ENCODE measurements around the gene SLC44A3. TPM values are rescaled to one million over a fixed set of nuclear protein-coding genes. Genes with fewer than 3 reads are reported as not detected.

SLC44A3 gene
- polyA plus RNA-seq, 1 donor from 2014 or later, result not detected

- Histone ChIP-seq H3K9me3 (ENCODE audit: low read length) (peaks cover 5% of the 10 kb centered on the region), H3K4me3 (ENCODE audit: low read length) (no peak overlapping the region), H3K27ac (ENCODE audit: low read length) (no peak overlapping the region), H4K20me1 (ENCODE audit: insufficient read depth) (no peaks in the 10 kb centered on the region), H3K36me3 (ENCODE audit: insufficient read depth, low read length) (no peaks in the 10 kb centered on the region), H3F3A (ENCODE audit: insufficient read depth, low read length, poor library complexity, severe bottlenecking) (no peaks in the 10 kb centered on the region), H3K9me2 (ENCODE audit: insufficient read depth, low read length) (no peaks in the 10 kb centered on the region), H2AFZ (ENCODE audit: low read depth, low read length) (no peak overlapping the region), H3K9ac (ENCODE audit: low read length) (no peak overlapping the region), H3K27me3 (ENCODE audit: insufficient read depth, low read depth, low read length) (no peaks in the 10 kb centered on the region), H3K4me2 (ENCODE audit: low read length) (no peak overlapping the region), H3K79me2 (replicated peaks; ENCODE audit: insufficient read depth, low read length) (no peaks in the 10 kb centered on the region)
- TF ChIP-seq TAF1 (IDR thresholded peaks at IDR 0.05; ENCODE audit: low read depth) (no peak), MXI1 (conservative IDR thresholded peaks at IDR 0.05; ENCODE audit: poor library complexity, severe bottlenecking) (no peak), EP300 (conservative IDR thresholded peaks at IDR 0.05; ENCODE audit: poor library complexity, severe bottlenecking) (no peak), POLR2AphosphoS5 (IDR thresholded peaks at IDR 0.05) (no peak), EZH2 (IDR thresholded peaks at IDR 0.05; ENCODE audit: borderline replicate concordance, insufficient read depth, low read length, poor library complexity, severe bottlenecking) (no peak), SMC3 (conservative IDR thresholded peaks at IDR 0.05; ENCODE audit: poor library complexity) (no peak), CTCF (IDR thresholded peaks at IDR 0.05; ENCODE audit: poor library complexity, severe bottlenecking) (no peak), RAD21 (conservative IDR thresholded peaks at IDR 0.05) (no peak)
- TF ChIP-seq, protein P1, sequence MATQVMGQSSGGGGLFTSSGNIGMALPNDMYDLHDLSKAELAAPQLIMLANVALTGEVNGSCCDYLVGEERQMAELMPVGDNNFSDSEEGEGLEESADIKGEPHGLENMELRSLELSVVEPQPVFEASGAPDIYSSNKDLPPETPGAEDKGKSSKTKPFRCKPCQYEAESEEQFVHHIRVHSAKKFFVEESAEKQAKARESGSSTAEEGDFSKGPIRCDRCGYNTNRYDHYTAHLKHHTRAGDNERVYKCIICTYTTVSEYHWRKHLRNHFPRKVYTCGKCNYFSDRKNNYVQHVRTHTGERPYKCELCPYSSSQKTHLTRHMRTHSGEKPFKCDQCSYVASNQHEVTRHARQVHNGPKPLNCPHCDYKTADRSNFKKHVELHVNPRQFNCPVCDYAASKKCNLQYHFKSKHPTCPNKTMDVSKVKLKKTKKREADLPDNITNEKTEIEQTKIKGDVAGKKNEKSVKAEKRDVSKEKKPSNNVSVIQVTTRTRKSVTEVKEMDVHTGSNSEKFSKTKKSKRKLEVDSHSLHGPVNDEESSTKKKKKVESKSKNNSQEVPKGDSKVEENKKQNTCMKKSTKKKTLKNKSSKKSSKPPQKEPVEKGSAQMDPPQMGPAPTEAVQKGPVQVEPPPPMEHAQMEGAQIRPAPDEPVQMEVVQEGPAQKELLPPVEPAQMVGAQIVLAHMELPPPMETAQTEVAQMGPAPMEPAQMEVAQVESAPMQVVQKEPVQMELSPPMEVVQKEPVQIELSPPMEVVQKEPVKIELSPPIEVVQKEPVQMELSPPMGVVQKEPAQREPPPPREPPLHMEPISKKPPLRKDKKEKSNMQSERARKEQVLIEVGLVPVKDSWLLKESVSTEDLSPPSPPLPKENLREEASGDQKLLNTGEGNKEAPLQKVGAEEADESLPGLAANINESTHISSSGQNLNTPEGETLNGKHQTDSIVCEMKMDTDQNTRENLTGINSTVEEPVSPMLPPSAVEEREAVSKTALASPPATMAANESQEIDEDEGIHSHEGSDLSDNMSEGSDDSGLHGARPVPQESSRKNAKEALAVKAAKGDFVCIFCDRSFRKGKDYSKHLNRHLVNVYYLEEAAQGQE (IDR thresholded peaks at IDR 0.05; ENCODE audit: borderline replicate concordance), result no peak
Observed at GRCh38 chr1:94777281-94777680, 42.9 kb upstream of the SLC44A3 start.

DNA sequence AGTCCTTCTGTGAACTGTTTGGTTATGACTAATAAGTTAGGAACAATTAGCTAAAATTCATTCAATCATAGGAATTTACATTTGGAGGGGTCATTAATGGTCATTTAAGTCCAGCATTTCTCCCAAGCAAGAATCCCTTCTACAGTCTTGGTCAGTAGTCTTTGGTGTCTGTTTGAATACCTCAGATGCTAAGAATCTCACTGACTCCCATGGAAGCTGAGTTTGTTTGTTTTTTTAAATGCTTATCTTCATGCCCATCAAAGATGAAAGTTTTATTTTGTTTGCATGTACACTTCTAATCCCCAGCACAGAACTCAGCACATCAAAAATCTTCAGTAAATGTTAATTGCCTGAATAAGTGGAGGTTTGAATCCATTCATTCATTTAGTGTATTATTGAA is 41.3 kb upstream of the SLC44A3 start:
- no peaks in the 10 kb centered on the region for H3K27me3 ChIP-seq (ENCODE audit: insufficient read depth, low read depth, low read length)

More for the DNA sequence above, 41.3 kb upstream of the SLC44A3 start:
- H3K9me2 ChIP-seq (ENCODE audit: insufficient read depth, low read length), result no peaks in the 10 kb centered on the region
- no peaks in the 10 kb centered on the region for H3K79me2 ChIP-seq (replicated peaks; ENCODE audit: insufficient read depth, low read length)
- no peaks in the 10 kb centered on the region for H3K36me3 ChIP-seq (ENCODE audit: insufficient read depth, low read length)
- H3F3A ChIP-seq (ENCODE audit: insufficient read depth, low read length, poor library complexity, severe bottlenecking), result no peaks in the 10 kb centered on the region
- TF ChIP-seq EP300 (conservative IDR thresholded peaks at IDR 0.05; ENCODE audit: poor library complexity, severe bottlenecking) (no peak), CTCF (IDR thresholded peaks at IDR 0.05; ENCODE audit: poor library complexity, severe bottlenecking) (no peak), EZH2 (IDR thresholded peaks at IDR 0.05; ENCODE audit: borderline replicate concordance, insufficient read depth, low read length, poor library complexity, severe bottlenecking) (no peak), POLR2AphosphoS5 (IDR thresholded peaks at IDR 0.05) (no peak), RAD21 (conservative IDR thresholded peaks at IDR 0.05) (no peak), SMC3 (conservative IDR thresholded peaks at IDR 0.05; ENCODE audit: poor library complexity) (no peak), MXI1 (conservative IDR thresholded peaks at IDR 0.05; ENCODE audit: poor library complexity, severe bottlenecking) (no peak), TAF1 (IDR thresholded peaks at IDR 0.05; ENCODE audit: low read depth) (no peak)
- TF ChIP-seq, protein P1 (IDR thresholded peaks at IDR 0.05; ENCODE audit: borderline replicate concordance), result no peak
- H4K20me1 ChIP-seq (ENCODE audit: insufficient read depth), result no peaks in the 10 kb centered on the region
- H3K4me2 ChIP-seq (ENCODE audit: low read length), result no peak overlapping the region
- H3K9ac ChIP-seq (ENCODE audit: low read length), result no peak overlapping the region
- H2AFZ ChIP-seq (ENCODE audit: low read depth, low read length), result no peak overlapping the region
- no peak overlapping the region for H3K4me3 ChIP-seq (ENCODE audit: low read length)
- H3K9me3 ChIP-seq (ENCODE audit: low read length), result peaks cover 5% of the 10 kb centered on the region
- H3K27ac ChIP-seq (ENCODE audit: low read length), result no peak overlapping the region
